WTC11 (cell line): ENCODE measurements around the gene OASL.

Source experiments
- CTCF ChIP-seq: fragments of 200-600 bp; IDR thresholded peaks from 2 replicates; pipeline ENCODE4 v1.8.0; 2022; ENCODE audit warnings: antibody characterized with exemption
- SMAD4 ChIP-seq: sonication (generic); formaldehyde crosslinking; IDR thresholded peaks from 2 replicates; pipeline ENCODE4 v1.8.0; 2022; ENCODE audit warnings: mild to moderate bottlenecking, missing genetic modification reagents

GRCh38 chr12:120989687-120990086 is 49.4 kb downstream of the OASL start:
- TF ChIP-seq CTCF (no peak), SMAD4 (CRISPR knock-in tag) (no peak)
